ENCODE data around the gene MEGF9. TPM values are rescaled to one million over a fixed set of nuclear protein-coding genes. Genes with fewer than 3 reads are reported as not detected.

Gene MEGF9
- total and polyA plus RNA-seq, 8 donors = 1.7 to 11.0 (median 5.0) TPM

GRCh38 chr9:120689860-120690259 is 24.4 kb downstream of the MEGF9 start:
- DNase-seq = no peak
- Histone ChIP-seq H3K36me3 (no peaks in the 10 kb centered on the region), H3K4me1 (peaks cover 0 to 13% (median 8%) of the 10 kb centered on the region in 3 donors), H3K27ac (no peak overlapping the region), H3K27me3 (no peaks in the 10 kb centered on the region), H3K9me3 (no peaks in the 10 kb centered on the region), H3K4me3 (no peak overlapping the region)
- WGBS, 2 donors = 70 to 74% methylated on average over 3 of the region's 3 CpGs
- TF ChIP-seq CTCF (IDR thresholded peaks at IDR 0.05) = no peak
- no peak for ATAC-seq
- FAIRE-seq = no peak
- intact Hi-C loops (cut with DNase I) = no loop called here

DNA sequence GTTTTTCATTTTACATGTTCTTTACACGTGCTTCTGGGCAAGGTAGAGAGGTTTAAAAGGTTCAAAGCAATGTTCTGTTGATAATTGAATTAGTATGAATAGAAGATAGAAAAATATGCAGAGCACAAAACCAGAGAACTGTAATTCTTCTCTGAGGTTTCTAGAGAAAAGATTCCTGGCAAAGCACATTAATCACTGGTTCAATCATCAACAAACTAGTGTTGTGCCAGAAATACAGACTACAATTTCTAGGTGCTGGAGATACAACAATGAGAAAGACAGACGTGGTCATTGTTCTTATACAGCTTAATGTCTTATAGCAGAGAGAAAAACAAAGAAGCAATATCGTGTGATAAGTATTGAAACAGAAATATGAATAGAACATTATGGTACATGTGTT is 25.5 kb downstream of the MEGF9 start:
- intact Hi-C loops (cut with DNase I) = no loop called here

GRCh38 chr9:120683150-120683549 is 31.1 kb downstream of the MEGF9 start:
- 72 to 78% methylated on average over 3 of the region's 3 CpGs for WGBS, 2 donors
- H3K27ac ChIP-seq = no peak overlapping the region
- no peaks in the 10 kb centered on the region for H3K36me3 ChIP-seq
- no peaks in the 10 kb centered on the region for H3K9me3 ChIP-seq
- FAIRE-seq (no peak), ATAC-seq (no peak), DNase-seq (no peak)
- TF ChIP-seq CTCF (IDR thresholded peaks at IDR 0.05) = no peak
- H3K4me1 ChIP-seq = peaks cover 0 to 7% (median 0%) of the 10 kb centered on the region in 3 donors
- intact Hi-C loops (cut with DNase I) = no loop called here
- no peaks in the 10 kb centered on the region for H3K27me3 ChIP-seq
- H3K4me3 ChIP-seq = no peak overlapping the region

More for the DNA sequence above, 25.5 kb downstream of the MEGF9 start:
- Histone ChIP-seq H3K9me3 (no peaks in the 10 kb centered on the region), H3K4me1 (peaks cover 0 to 14% (median 6%) of the 10 kb centered on the region in 3 donors), H3K27me3 (no peaks in the 10 kb centered on the region), H3K36me3 (no peaks in the 10 kb centered on the region), H3K4me3 (no peak overlapping the region), H3K27ac (no peak overlapping the region)
- no peak for DNase-seq
- FAIRE-seq = no peak
- no peak for ATAC-seq
- no peak for TF ChIP-seq CTCF (IDR thresholded peaks at IDR 0.05)
- 44 to 54% methylated on average over 3 of the region's 3 CpGs for WGBS, 2 donors

DNA sequence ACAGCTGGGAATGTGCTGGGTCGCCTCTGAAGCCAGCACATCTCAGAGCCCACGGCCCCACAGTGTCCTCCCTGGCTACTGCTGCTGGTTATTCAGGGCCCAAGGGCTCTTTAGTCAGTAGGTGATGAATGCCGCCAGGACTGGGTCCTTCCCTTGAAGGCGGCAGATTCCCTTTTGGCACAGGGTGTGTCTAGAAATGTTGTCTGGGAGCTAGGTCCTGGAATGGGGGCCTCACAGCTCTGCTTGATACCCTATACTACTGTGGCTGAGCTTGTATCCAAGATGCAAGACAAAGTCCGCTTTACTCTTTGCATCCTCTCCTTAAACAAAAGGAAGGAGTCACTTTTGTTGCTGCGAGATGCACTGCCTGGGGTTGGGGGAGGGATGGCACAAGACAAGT is 33.1 kb downstream of the MEGF9 start:
- H3K4me1 ChIP-seq = peaks cover 0 to 11% (median 0%) of the 10 kb centered on the region in 3 donors
- no peak for DNase-seq
- intact Hi-C loops (cut with DNase I) = no loop called here
- ATAC-seq = no peak
- no peaks in the 10 kb centered on the region for H3K27me3 ChIP-seq
- 94 to 97% methylated on average over 6 of the region's 6 CpGs for WGBS, 2 donors
- no peaks in the 10 kb centered on the region for H3K9me3 ChIP-seq
- H3K27ac ChIP-seq = no peak overlapping the region
- no peak for FAIRE-seq
- H3K36me3 ChIP-seq = no peaks in the 10 kb centered on the region
- no peak for TF ChIP-seq CTCF (IDR thresholded peaks at IDR 0.05)
- no peak overlapping the region for H3K4me3 ChIP-seq

- intact Hi-C loops (cut with DNase I) = no loop called here
- FAIRE-seq (no peak), DNase-seq (no peak), ATAC-seq (no peak)
- TF ChIP-seq CTCF (IDR thresholded peaks at IDR 0.05) = no peak
- Histone ChIP-seq H3K9me3 (no peaks in the 10 kb centered on the region), H3K4me1 (peaks cover 0 to 11% (median 0%) of the 10 kb centered on the region in 3 donors), H3K27ac (no peak overlapping the region), H3K27me3 (no peaks in the 10 kb centered on the region), H3K4me3 (no peak overlapping the region), H3K36me3 (no peaks in the 10 kb centered on the region)
- 91 to 97% methylated on average over 4 of the region's 4 CpGs for WGBS, 2 donors
Observed at GRCh38 chr9:120680579-120680978, 33.7 kb downstream of the MEGF9 start.

Measured in pancreas (tissue), 10 donors.